Measurements from ENCODE around the gene AGAP2. TPM values are rescaled to one million over a fixed set of nuclear protein-coding genes. Genes with fewer than 3 reads are reported as not detected.

Gene AGAP2
- total and polyA plus RNA-seq, 2 of the 13 experiments (the other 11 are each of a cell fraction or from before 2014, with no cell fraction given), result 0.38 to 0.45 TPM

DNA sequence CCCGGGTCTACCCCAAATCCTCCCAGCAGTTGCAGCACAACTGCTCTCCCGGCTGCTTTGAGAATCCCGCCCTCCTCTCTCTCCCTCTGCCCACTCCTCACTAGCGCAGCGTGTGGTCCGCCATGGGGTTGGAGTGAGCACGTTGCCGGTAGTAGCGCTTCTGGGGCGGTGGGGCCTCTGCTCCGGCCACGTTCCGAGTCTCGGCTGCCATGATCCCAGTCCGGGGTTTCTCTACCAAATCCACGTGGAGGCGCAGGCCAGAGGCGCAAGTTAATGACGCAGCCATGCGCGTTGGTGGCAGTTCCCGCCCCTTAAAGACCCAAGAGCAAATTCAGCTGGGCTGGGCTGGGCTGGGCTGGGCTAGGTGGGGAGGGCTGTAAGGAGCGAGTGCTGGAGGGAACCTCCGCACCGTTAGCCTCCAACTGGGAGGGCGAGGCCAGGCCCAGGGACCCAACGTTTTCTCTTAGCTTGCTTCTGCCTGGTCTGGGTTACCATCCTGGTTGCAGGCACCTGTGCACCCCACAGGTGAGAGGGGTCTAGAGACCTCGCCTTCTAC lies 33.4 kb upstream of the AGAP2 start, which contains the start of gene METTL1 (continued):
- peak; percentile 75; the same call in 1 of the 2 replicates for TF ChIP-seq ZNF343 (CRISPR knock-in tag; IDR thresholded peaks at IDR 0.05)
- TF ChIP-seq, protein P1, sequence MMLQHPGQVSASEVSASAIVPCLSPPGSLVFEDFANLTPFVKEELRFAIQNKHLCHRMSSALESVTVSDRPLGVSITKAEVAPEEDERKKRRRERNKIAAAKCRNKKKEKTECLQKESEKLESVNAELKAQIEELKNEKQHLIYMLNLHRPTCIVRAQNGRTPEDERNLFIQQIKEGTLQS (CRISPR knock-in tag; IDR thresholded peaks at IDR 0.05), result peak; percentile 59; the same call in 1 of the 2 replicates
- TF ChIP-seq, protein P2, sequence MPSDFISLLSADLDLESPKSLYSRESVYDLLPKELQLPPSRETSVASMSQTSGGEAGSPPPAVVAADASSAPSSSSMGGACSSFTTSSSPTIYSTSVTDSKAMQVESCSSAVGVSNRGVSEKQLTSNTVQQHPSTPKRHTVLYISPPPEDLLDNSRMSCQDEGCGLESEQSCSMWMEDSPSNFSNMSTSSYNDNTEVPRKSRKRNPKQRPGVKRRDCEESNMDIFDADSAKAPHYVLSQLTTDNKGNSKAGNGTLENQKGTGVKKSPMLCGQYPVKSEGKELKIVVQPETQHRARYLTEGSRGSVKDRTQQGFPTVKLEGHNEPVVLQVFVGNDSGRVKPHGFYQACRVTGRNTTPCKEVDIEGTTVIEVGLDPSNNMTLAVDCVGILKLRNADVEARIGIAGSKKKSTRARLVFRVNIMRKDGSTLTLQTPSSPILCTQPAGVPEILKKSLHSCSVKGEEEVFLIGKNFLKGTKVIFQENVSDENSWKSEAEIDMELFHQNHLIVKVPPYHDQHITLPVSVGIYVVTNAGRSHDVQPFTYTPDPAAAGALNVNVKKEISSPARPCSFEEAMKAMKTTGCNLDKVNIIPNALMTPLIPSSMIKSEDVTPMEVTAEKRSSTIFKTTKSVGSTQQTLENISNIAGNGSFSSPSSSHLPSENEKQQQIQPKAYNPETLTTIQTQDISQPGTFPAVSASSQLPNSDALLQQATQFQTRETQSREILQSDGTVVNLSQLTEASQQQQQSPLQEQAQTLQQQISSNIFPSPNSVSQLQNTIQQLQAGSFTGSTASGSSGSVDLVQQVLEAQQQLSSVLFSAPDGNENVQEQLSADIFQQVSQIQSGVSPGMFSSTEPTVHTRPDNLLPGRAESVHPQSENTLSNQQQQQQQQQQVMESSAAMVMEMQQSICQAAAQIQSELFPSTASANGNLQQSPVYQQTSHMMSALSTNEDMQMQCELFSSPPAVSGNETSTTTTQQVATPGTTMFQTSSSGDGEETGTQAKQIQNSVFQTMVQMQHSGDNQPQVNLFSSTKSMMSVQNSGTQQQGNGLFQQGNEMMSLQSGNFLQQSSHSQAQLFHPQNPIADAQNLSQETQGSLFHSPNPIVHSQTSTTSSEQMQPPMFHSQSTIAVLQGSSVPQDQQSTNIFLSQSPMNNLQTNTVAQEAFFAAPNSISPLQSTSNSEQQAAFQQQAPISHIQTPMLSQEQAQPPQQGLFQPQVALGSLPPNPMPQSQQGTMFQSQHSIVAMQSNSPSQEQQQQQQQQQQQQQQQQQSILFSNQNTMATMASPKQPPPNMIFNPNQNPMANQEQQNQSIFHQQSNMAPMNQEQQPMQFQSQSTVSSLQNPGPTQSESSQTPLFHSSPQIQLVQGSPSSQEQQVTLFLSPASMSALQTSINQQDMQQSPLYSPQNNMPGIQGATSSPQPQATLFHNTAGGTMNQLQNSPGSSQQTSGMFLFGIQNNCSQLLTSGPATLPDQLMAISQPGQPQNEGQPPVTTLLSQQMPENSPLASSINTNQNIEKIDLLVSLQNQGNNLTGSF (CRISPR knock-in tag; IDR thresholded peaks at IDR 0.05), result no peak; the same call in 1 of the 2 replicates
- TF ChIP-seq, protein P3, sequence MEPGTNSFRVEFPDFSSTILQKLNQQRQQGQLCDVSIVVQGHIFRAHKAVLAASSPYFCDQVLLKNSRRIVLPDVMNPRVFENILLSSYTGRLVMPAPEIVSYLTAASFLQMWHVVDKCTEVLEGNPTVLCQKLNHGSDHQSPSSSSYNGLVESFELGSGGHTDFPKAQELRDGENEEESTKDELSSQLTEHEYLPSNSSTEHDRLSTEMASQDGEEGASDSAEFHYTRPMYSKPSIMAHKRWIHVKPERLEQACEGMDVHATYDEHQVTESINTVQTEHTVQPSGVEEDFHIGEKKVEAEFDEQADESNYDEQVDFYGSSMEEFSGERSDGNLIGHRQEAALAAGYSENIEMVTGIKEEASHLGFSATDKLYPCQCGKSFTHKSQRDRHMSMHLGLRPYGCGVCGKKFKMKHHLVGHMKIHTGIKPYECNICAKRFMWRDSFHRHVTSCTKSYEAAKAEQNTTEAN (CRISPR knock-in tag; conservative IDR thresholded peaks at IDR 0.05), result peak; percentile 53; the same call in 1 of the 2 replicates
- TF ChIP-seq KDM5A (IDR thresholded peaks at IDR 0.05; ENCODE audit: borderline replicate concordance, low read length), result peak; percentile 93
- TF ChIP-seq YEATS2 (CRISPR knock-in tag; IDR thresholded peaks at IDR 0.05; ENCODE audit: borderline replicate concordance), result peak; percentile 76
- TF ChIP-seq, protein P4, sequence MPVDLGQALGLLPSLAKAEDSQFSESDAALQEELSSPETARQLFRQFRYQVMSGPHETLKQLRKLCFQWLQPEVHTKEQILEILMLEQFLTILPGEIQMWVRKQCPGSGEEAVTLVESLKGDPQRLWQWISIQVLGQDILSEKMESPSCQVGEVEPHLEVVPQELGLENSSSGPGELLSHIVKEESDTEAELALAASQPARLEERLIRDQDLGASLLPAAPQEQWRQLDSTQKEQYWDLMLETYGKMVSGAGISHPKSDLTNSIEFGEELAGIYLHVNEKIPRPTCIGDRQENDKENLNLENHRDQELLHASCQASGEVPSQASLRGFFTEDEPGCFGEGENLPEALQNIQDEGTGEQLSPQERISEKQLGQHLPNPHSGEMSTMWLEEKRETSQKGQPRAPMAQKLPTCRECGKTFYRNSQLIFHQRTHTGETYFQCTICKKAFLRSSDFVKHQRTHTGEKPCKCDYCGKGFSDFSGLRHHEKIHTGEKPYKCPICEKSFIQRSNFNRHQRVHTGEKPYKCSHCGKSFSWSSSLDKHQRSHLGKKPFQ (CRISPR knock-in tag; IDR thresholded peaks at IDR 0.05; ENCODE audit: insufficient replicate concordance), result peak; percentile 88
- TF ChIP-seq, protein P5, sequence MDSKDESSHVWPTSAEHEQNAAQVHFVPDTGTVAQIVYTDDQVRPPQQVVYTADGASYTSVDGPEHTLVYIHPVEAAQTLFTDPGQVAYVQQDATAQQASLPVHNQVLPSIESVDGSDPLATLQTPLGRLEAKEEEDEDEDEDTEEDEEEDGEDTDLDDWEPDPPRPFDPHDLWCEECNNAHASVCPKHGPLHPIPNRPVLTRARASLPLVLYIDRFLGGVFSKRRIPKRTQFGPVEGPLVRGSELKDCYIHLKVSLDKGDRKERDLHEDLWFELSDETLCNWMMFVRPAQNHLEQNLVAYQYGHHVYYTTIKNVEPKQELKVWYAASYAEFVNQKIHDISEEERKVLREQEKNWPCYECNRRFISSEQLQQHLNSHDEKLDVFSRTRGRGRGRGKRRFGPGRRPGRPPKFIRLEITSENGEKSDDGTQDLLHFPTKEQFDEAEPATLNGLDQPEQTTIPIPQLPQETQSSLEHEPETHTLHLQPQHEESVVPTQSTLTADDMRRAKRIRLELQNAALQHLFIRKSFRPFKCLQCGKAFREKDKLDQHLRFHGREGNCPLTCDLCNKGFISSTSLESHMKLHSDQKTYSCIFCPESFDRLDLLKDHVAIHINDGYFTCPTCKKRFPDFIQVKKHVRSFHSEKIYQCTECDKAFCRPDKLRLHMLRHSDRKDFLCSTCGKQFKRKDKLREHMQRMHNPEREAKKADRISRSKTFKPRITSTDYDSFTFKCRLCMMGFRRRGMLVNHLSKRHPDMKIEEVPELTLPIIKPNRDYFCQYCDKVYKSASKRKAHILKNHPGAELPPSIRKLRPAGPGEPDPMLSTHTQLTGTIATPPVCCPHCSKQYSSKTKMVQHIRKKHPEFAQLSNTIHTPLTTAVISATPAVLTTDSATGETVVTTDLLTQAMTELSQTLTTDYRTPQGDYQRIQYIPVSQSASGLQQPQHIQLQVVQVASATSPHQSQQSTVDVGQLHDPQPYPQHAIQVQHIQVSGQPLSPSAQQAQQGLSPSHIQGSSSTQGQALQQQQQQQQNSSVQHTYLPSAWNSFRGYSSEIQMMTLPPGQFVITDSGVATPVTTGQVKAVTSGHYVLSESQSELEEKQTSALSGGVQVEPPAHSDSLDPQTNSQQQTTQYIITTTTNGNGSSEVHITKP (CRISPR knock-in tag; IDR thresholded peaks at IDR 0.05; ENCODE audit: low read depth), result 0 out of 2 replicates have a peak, but pooled peaks have one; percentile 62
- TF ChIP-seq, protein P6, sequence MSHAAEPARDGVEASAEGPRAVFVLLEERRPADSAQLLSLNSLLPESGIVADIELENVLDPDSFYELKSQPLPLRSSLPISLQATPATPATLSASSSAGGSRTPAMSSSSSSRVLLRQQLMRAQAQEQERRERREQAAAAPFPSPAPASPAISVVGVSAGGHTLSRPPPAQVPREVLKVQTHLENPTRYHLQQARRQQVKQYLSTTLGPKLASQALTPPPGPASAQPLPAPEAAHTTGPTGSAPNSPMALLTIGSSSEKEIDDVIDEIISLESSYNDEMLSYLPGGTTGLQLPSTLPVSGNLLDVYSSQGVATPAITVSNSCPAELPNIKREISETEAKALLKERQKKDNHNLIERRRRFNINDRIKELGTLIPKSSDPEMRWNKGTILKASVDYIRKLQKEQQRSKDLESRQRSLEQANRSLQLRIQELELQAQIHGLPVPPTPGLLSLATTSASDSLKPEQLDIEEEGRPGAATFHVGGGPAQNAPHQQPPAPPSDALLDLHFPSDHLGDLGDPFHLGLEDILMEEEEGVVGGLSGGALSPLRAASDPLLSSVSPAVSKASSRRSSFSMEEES (CRISPR knock-in tag; IDR thresholded peaks at IDR 0.05), result peak; percentile 63
- TF ChIP-seq, protein P7, sequence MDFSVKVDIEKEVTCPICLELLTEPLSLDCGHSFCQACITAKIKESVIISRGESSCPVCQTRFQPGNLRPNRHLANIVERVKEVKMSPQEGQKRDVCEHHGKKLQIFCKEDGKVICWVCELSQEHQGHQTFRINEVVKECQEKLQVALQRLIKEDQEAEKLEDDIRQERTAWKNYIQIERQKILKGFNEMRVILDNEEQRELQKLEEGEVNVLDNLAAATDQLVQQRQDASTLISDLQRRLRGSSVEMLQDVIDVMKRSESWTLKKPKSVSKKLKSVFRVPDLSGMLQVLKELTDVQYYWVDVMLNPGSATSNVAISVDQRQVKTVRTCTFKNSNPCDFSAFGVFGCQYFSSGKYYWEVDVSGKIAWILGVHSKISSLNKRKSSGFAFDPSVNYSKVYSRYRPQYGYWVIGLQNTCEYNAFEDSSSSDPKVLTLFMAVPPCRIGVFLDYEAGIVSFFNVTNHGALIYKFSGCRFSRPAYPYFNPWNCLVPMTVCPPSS (IDR thresholded peaks at IDR 0.05), result no peak
